T-helper 1 cell treated with Interleukin-12 subunit alpha and Interleukin-12 subunit beta and Interleukin-4 antibody, amounts not matched to agents 30 μg/mL and 1 μg/mL, for 36 hours (primary cell): ENCODE measurements around the gene PRKAA1.
"Not testable (repeated sequence)": the region's sequence is repeated elsewhere in the genome, so short reads cannot be mapped to it uniquely, and the experiment has no call there.

Experiments used
- H3K27ac Mint-ChIP-seq: one replicate; pipeline ENCODE4 v1.8.0; 2021; ENCODE audit warnings: mild to moderate bottlenecking, mixed read lengths
- H3K27me3 Mint-ChIP-seq: one replicate; pipeline ENCODE4 v1.8.0; 2021; ENCODE audit warnings: low read depth, mixed read lengths
- H3K36me3 Mint-ChIP-seq: one replicate; pipeline ENCODE4 v1.8.0; 2021; ENCODE audit warnings: low read depth, mixed read lengths
- H3K4me1 Mint-ChIP-seq: one replicate; pipeline ENCODE4 v1.8.0; 2021; ENCODE audit warnings: low read depth, mixed read lengths
- H3K4me3 Mint-ChIP-seq: one replicate; pipeline ENCODE4 v1.8.0; 2021; ENCODE audit warnings: mild to moderate bottlenecking, moderate library complexity, mixed read lengths
- H3K9me3 Mint-ChIP-seq: one replicate; pipeline ENCODE4 v1.8.0; 2021; ENCODE audit warnings: mixed read lengths

PRKAA1 gene

GRCh38 chr5:40738502-40738901 is 59.7 kb downstream of the PRKAA1 start:
- Mint-ChIP-seq H3K4me1 (peaks cover 18% of the 10 kb centered on the region), H3K9me3 (peaks cover 12% of the 10 kb centered on the region), H3K4me3 (no peak overlapping the region), H3K36me3 (peaks cover 28% of the 10 kb centered on the region), H3K27me3 (no peaks in the 10 kb centered on the region), H3K27ac (no peak overlapping the region)

GRCh38 chr5:40736103-40736875 is 61.9 kb downstream of the PRKAA1 start:
- Mint-ChIP-seq H3K27me3 (no peaks in the 10 kb centered on the region), H3K4me1 (peaks cover 19% of the 10 kb centered on the region), H3K9me3 (peaks cover 12% of the 10 kb centered on the region), H3K36me3 (peaks cover 19% of the 10 kb centered on the region), H3K27ac (no peak overlapping the region), H3K4me3 (no peak overlapping the region)

GRCh38 chr5:40735609-40736008 is 62.6 kb downstream of the PRKAA1 start:
- Mint-ChIP-seq H3K4me1 (peaks cover 19% of the 10 kb centered on the region), H3K27me3 (no peaks in the 10 kb centered on the region), H3K9me3 (peaks cover 7% of the 10 kb centered on the region), H3K4me3 (no peak overlapping the region), H3K36me3 (peaks cover 16% of the 10 kb centered on the region), H3K27ac (no peak overlapping the region)

GRCh38 chr5:40734986-40735385 is 63.2 kb downstream of the PRKAA1 start:
- Mint-ChIP-seq H3K4me3 (no peak overlapping the region), H3K9me3 (peaks cover 4% of the 10 kb centered on the region), H3K36me3 (peaks cover 12% of the 10 kb centered on the region), H3K4me1 (peaks cover 19% of the 10 kb centered on the region), H3K27me3 (no peaks in the 10 kb centered on the region), H3K27ac (no peak overlapping the region)

- Mint-ChIP-seq H3K36me3 (peaks cover 8% of the 10 kb centered on the region), H3K4me1 (peaks cover 19% of the 10 kb centered on the region), H3K9me3 (no peaks in the 10 kb centered on the region), H3K27ac (no peak overlapping the region), H3K27me3 (no peaks in the 10 kb centered on the region), H3K4me3 (no peak overlapping the region)
These were observed 64.2 kb downstream of the PRKAA1 start for GRCh38 chr5:40733879-40734563.

GRCh38 chr5:40733434-40733833 is 64.7 kb downstream of the PRKAA1 start:
- Mint-ChIP-seq H3K36me3 (peaks cover 6% of the 10 kb centered on the region), H3K4me3 (no peak overlapping the region), H3K9me3 (no peaks in the 10 kb centered on the region), H3K27me3 (no peaks in the 10 kb centered on the region), H3K4me1 (peaks cover 19% of the 10 kb centered on the region), H3K27ac (no peak overlapping the region)

GRCh38 chr5:40722497-40722911 is 75.7 kb downstream of the PRKAA1 start:
- H3K4me3 Mint-ChIP-seq, H3K27ac Mint-ChIP-seq, H3K4me1 Mint-ChIP-seq, H3K27me3 Mint-ChIP-seq: not testable (repeated sequence)
- Mint-ChIP-seq H3K36me3 (peaks cover 38% of the 10 kb centered on the region), H3K9me3 (peaks cover 14% of the 10 kb centered on the region)

- peaks cover 9% of the 10 kb centered on the region for H3K4me1 Mint-ChIP-seq
- peaks cover 14% of the 10 kb centered on the region for H3K9me3 Mint-ChIP-seq
- H3K27ac Mint-ChIP-seq: no peak overlapping the region
- H3K27me3 Mint-ChIP-seq: no peaks in the 10 kb centered on the region
- H3K4me3 Mint-ChIP-seq: no peak overlapping the region
- H3K36me3 Mint-ChIP-seq: peaks cover 36% of the 10 kb centered on the region
These were observed 78.1 kb downstream of the PRKAA1 start for GRCh38 chr5:40720069-40720468.

- H3K9me3 Mint-ChIP-seq: peaks cover 14% of the 10 kb centered on the region
- H3K4me1 Mint-ChIP-seq: peaks cover 9% of the 10 kb centered on the region
- H3K36me3 Mint-ChIP-seq: peaks cover 29% of the 10 kb centered on the region
- H3K27ac Mint-ChIP-seq: no peak overlapping the region
- no peaks in the 10 kb centered on the region for H3K27me3 Mint-ChIP-seq
- H3K4me3 Mint-ChIP-seq: no peak overlapping the region
These were observed 80.9 kb downstream of the PRKAA1 start for GRCh38 chr5:40717281-40717680.

GRCh38 chr5:40716590-40716989 is 81.6 kb downstream of the PRKAA1 start:
- Mint-ChIP-seq H3K27ac (no peak overlapping the region), H3K9me3 (peaks cover 10% of the 10 kb centered on the region), H3K27me3 (no peaks in the 10 kb centered on the region), H3K4me3 (no peak overlapping the region), H3K4me1 (peaks cover 9% of the 10 kb centered on the region), H3K36me3 (peaks cover 27% of the 10 kb centered on the region)

- H3K9me3 Mint-ChIP-seq: peaks cover 4% of the 10 kb centered on the region
- H3K36me3 Mint-ChIP-seq: peaks cover 21% of the 10 kb centered on the region
- H3K27me3 Mint-ChIP-seq: no peaks in the 10 kb centered on the region
- H3K4me1 Mint-ChIP-seq: peaks cover 8% of the 10 kb centered on the region
- H3K27ac Mint-ChIP-seq: no peak overlapping the region
- H3K4me3 Mint-ChIP-seq: no peak overlapping the region
These were observed 82.2 kb downstream of the PRKAA1 start for GRCh38 chr5:40716000-40716399.

- peaks cover 24% of the 10 kb centered on the region for H3K36me3 Mint-ChIP-seq
- no peak overlapping the region for H3K27ac Mint-ChIP-seq
- H3K4me1 Mint-ChIP-seq: peaks cover 8% of the 10 kb centered on the region
- no peaks in the 10 kb centered on the region for H3K9me3 Mint-ChIP-seq
- H3K4me3 Mint-ChIP-seq: no peak overlapping the region
- H3K27me3 Mint-ChIP-seq: no peaks in the 10 kb centered on the region
These were observed 84.2 kb downstream of the PRKAA1 start for GRCh38 chr5:40714001-40714400.

GRCh38 chr5:40710575-40710974 is 87.6 kb downstream of the PRKAA1 start:
- H3K9me3 Mint-ChIP-seq: peaks cover 14% of the 10 kb centered on the region
- H3K27me3 Mint-ChIP-seq, H3K27ac Mint-ChIP-seq, H3K4me3 Mint-ChIP-seq, H3K4me1 Mint-ChIP-seq: not testable (repeated sequence)
- H3K36me3 Mint-ChIP-seq: peaks cover 32% of the 10 kb centered on the region
